Liver (tissue), 3 donors: ENCODE data around the gene TEDC1.

Source experiments
- ATF3 ChIP-seq: IDR thresholded peaks from 2 replicates; pipeline ENCODE4 v1.6.1; 2016; ENCODE audit warnings: antibody characterized with exemption
- EGR1 ChIP-seq, 2 donors: IDR thresholded peaks; 2 replicates each; pipeline ENCODE4 v1.6.1; 2016 to 2018; ENCODE audit warnings: antibody characterized with exemption in 2 of 2, low read depth in 2 of 2
- GABPA ChIP-seq, 2 donors: IDR thresholded peaks in 1 of 2; conservative IDR thresholded peaks in 1 of 2; 2 replicates each; pipeline ENCODE4 v1.6.1; 2016; ENCODE audit warnings: antibody characterized with exemption in 2 of 2, mild to moderate bottlenecking in 1 of 2, moderate library complexity in 1 of 2
- JUND ChIP-seq, 2 donors: IDR thresholded peaks; 2 replicates each; pipeline ENCODE4 v1.6.1; 2016; ENCODE audit warnings: antibody characterized with exemption in 2 of 2
- MAX ChIP-seq: IDR thresholded peaks from 2 replicates; pipeline ENCODE4 v1.6.1; 2016; ENCODE audit warnings: antibody characterized with exemption
- RAD21 ChIP-seq, 2 donors: IDR thresholded peaks; 2 replicates each; pipeline ENCODE4 v1.6.1; 2016; ENCODE audit warnings: antibody characterized with exemption in 2 of 2, mild to moderate bottlenecking in 2 of 2
- RXRA ChIP-seq, 2 donors: IDR thresholded peaks; 2 replicates each; pipeline ENCODE4 v1.6.1; 2017 to 2018; ENCODE audit warnings: antibody characterized with exemption in 2 of 2, mild to moderate bottlenecking in 1 of 2
- SP1 ChIP-seq: IDR thresholded peaks from 2 replicates; pipeline ENCODE4 v1.6.1; 2018; ENCODE audit warnings: antibody characterized with exemption, mild to moderate bottlenecking
- TAF1 ChIP-seq: conservative IDR thresholded peaks from 2 replicates; pipeline ENCODE4 v1.6.1; 2016; ENCODE audit warnings: antibody characterized with exemption, mild to moderate bottlenecking
- YY1 ChIP-seq: IDR thresholded peaks from 2 replicates; pipeline ENCODE4 v1.6.1; 2016; ENCODE audit warnings: antibody characterized with exemption, mild to moderate bottlenecking
- ZBTB33 ChIP-seq: IDR thresholded peaks from 2 replicates; pipeline ENCODE4 v1.6.1; 2016; ENCODE audit warnings: antibody characterized with exemption
- TF ChIP-seq, protein P1 (sequence below): fragments of 150-350 bp; IDR thresholded peaks from 2 replicates; pipeline ENCODE4 v1.5.1; 2017; ENCODE audit warnings: improper control_type of control experiment, low read depth, low read length; ENCODE audit not compliant: missing input control
- TF ChIP-seq, protein P2 (sequence below): IDR thresholded peaks from 2 replicates; pipeline ENCODE4 v1.6.1; 2016; ENCODE audit warnings: antibody characterized with exemption, mild to moderate bottlenecking
- donor health status: healthy.
- donor health status: healthy.

GRCh38 chr14:105452963-105453362, 38.1 kb upstream of the TEDC1 start:
- TF ChIP-seq, protein P1, sequence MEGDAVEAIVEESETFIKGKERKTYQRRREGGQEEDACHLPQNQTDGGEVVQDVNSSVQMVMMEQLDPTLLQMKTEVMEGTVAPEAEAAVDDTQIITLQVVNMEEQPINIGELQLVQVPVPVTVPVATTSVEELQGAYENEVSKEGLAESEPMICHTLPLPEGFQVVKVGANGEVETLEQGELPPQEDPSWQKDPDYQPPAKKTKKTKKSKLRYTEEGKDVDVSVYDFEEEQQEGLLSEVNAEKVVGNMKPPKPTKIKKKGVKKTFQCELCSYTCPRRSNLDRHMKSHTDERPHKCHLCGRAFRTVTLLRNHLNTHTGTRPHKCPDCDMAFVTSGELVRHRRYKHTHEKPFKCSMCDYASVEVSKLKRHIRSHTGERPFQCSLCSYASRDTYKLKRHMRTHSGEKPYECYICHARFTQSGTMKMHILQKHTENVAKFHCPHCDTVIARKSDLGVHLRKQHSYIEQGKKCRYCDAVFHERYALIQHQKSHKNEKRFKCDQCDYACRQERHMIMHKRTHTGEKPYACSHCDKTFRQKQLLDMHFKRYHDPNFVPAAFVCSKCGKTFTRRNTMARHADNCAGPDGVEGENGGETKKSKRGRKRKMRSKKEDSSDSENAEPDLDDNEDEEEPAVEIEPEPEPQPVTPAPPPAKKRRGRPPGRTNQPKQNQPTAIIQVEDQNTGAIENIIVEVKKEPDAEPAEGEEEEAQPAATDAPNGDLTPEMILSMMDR = no peak
- TF ChIP-seq JUND (IDR thresholded peaks at IDR 0.05) = no peak
- no peak for TF ChIP-seq SP1
- TF ChIP-seq MAX = no peak
- TF ChIP-seq RAD21 (IDR thresholded peaks at IDR 0.05) = no peak
- no peak for TF ChIP-seq EGR1 (IDR thresholded peaks at IDR 0.05; ENCODE audit: low read depth in 2 of 2)
- TF ChIP-seq GABPA (IDR thresholded peaks at IDR 0.05 in 1 of 2, conservative IDR thresholded peaks at IDR 0.05 in 1 of 2) = no peak
- no peak for TF ChIP-seq YY1
- no peak for TF ChIP-seq ATF3
- TF ChIP-seq, protein P2, sequence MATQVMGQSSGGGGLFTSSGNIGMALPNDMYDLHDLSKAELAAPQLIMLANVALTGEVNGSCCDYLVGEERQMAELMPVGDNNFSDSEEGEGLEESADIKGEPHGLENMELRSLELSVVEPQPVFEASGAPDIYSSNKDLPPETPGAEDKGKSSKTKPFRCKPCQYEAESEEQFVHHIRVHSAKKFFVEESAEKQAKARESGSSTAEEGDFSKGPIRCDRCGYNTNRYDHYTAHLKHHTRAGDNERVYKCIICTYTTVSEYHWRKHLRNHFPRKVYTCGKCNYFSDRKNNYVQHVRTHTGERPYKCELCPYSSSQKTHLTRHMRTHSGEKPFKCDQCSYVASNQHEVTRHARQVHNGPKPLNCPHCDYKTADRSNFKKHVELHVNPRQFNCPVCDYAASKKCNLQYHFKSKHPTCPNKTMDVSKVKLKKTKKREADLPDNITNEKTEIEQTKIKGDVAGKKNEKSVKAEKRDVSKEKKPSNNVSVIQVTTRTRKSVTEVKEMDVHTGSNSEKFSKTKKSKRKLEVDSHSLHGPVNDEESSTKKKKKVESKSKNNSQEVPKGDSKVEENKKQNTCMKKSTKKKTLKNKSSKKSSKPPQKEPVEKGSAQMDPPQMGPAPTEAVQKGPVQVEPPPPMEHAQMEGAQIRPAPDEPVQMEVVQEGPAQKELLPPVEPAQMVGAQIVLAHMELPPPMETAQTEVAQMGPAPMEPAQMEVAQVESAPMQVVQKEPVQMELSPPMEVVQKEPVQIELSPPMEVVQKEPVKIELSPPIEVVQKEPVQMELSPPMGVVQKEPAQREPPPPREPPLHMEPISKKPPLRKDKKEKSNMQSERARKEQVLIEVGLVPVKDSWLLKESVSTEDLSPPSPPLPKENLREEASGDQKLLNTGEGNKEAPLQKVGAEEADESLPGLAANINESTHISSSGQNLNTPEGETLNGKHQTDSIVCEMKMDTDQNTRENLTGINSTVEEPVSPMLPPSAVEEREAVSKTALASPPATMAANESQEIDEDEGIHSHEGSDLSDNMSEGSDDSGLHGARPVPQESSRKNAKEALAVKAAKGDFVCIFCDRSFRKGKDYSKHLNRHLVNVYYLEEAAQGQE = no peak
- no peak for TF ChIP-seq RXRA (IDR thresholded peaks at IDR 0.05)
- no peak for TF ChIP-seq TAF1
- TF ChIP-seq ZBTB33 = no peak
